HUES6 (cell line): ENCODE measurements around the gene REC8.
A peak's percentile ranks its signal among the peaks of the same experiment; 100 is the strongest.

ENCODE experiments used
- H3K27ac ChIP-seq: 2 replicates; pipeline ENCODE4 v1.7.0; 2013; ENCODE audit warnings: low read depth, mild to moderate bottlenecking, low read length, inconsistent platforms
- H3K27me3 ChIP-seq: 2 replicates; pipeline ENCODE4 v1.6.1; 2013; ENCODE audit warnings: low read length; ENCODE audit not compliant: control insufficient read depth, insufficient read depth
- H3K36me3 ChIP-seq: 2 replicates; pipeline ENCODE4 v1.6.1; 2013; ENCODE audit warnings: low read length; ENCODE audit not compliant: control insufficient read depth, insufficient read depth
- H3K4me1 ChIP-seq: 2 replicates; pipeline ENCODE4 v1.6.1; 2013; ENCODE audit warnings: low read length; ENCODE audit not compliant: control insufficient read depth, insufficient read depth
- H3K4me3 ChIP-seq: 2 replicates; pipeline ENCODE4 v1.5.1; 2013; ENCODE audit warnings: low read depth, low read length
- H3K9ac ChIP-seq: one replicate; pipeline ENCODE4 v1.6.1; 2013; ENCODE audit warnings: mild to moderate bottlenecking, low read length
- H3K9me3 ChIP-seq: 2 replicates; pipeline ENCODE4 v1.6.1; 2013; ENCODE audit warnings: low read depth, low read length; ENCODE audit not compliant: control insufficient read depth, insufficient read depth

Gene REC8

GRCh38 chr14:24171422-24172260 is at the start of gene REC8:
Gene REC8, plus strand, starts transcription at chr14:24172080. Its CDS starts 473 bp downstream, at chr14:24172553.
- Histone ChIP-seq H3K27me3 (no peaks in the 10 kb centered on the region), H3K4me1 (peaks cover 8% of the 10 kb centered on the region), H3K4me3 (peak within 1 kb of the TSS; percentile 61), H3K27ac (no peak within 1 kb of the TSS), H3K9ac (peak within 1 kb of the TSS; percentile 66), H3K36me3 (peaks cover 29% of the 10 kb centered on the region), H3K9me3 (no peaks in the 10 kb centered on the region)

- Histone ChIP-seq H3K9ac (no peak overlapping the region), H3K4me1 (no peaks in the 10 kb centered on the region), H3K36me3 (peaks cover 57% of the 10 kb centered on the region), H3K27me3 (no peaks in the 10 kb centered on the region), H3K27ac (no peak overlapping the region), H3K9me3 (no peaks in the 10 kb centered on the region), H3K4me3 (no peak overlapping the region)
These were observed 49.5 kb upstream of the REC8 start for GRCh38 chr14:24122416-24122815.

- Histone ChIP-seq H3K4me3 (no peak overlapping the region), H3K9me3 (no peaks in the 10 kb centered on the region), H3K27ac (no peak overlapping the region), H3K4me1 (no peaks in the 10 kb centered on the region), H3K9ac (no peak overlapping the region), H3K27me3 (no peaks in the 10 kb centered on the region), H3K36me3 (peaks cover 52% of the 10 kb centered on the region)
These were observed 49.0 kb upstream of the REC8 start for GRCh38 chr14:24122898-24123297.

GRCh38 chr14:24123424-24124417 is 48.2 kb upstream of the REC8 start:
- Histone ChIP-seq H3K27ac (no peak overlapping the region), H3K9me3 (no peaks in the 10 kb centered on the region), H3K4me3 (no peak overlapping the region), H3K36me3 (peaks cover 44% of the 10 kb centered on the region), H3K27me3 (no peaks in the 10 kb centered on the region), H3K9ac (no peak overlapping the region), H3K4me1 (no peaks in the 10 kb centered on the region)

GRCh38 chr14:24126939-24127338 is 44.9 kb upstream of the REC8 start:
- H3K36me3 ChIP-seq = peaks cover 17% of the 10 kb centered on the region
- no peak overlapping the region for H3K27ac ChIP-seq
- H3K4me3 ChIP-seq = no peak overlapping the region
- no peaks in the 10 kb centered on the region for H3K4me1 ChIP-seq
- no peaks in the 10 kb centered on the region for H3K9me3 ChIP-seq
- no peak overlapping the region for H3K9ac ChIP-seq
- no peaks in the 10 kb centered on the region for H3K27me3 ChIP-seq

- no peak overlapping the region for H3K9ac ChIP-seq
- H3K4me1 ChIP-seq = no peaks in the 10 kb centered on the region
- H3K27ac ChIP-seq = no peak overlapping the region
- no peaks in the 10 kb centered on the region for H3K27me3 ChIP-seq
- H3K9me3 ChIP-seq = no peaks in the 10 kb centered on the region
- peaks cover 13% of the 10 kb centered on the region for H3K36me3 ChIP-seq
- H3K4me3 ChIP-seq = no peak overlapping the region
These were observed 44.2 kb upstream of the REC8 start for GRCh38 chr14:24127673-24128072.

- Histone ChIP-seq H3K4me1 (no peaks in the 10 kb centered on the region), H3K9ac (no peak overlapping the region), H3K9me3 (no peaks in the 10 kb centered on the region), H3K27me3 (no peaks in the 10 kb centered on the region), H3K27ac (no peak overlapping the region), H3K36me3 (no peaks in the 10 kb centered on the region), H3K4me3 (no peak overlapping the region)
These were observed 42.4 kb upstream of the REC8 start for GRCh38 chr14:24129410-24129998.

- H3K4me3 ChIP-seq = no peak within 1 kb of the TSS
- no peaks in the 10 kb centered on the region for H3K36me3 ChIP-seq
- no peaks in the 10 kb centered on the region for H3K9me3 ChIP-seq
- H3K27me3 ChIP-seq = no peaks in the 10 kb centered on the region
- peaks cover 3% of the 10 kb centered on the region; the same call in 1 of the 2 replicates for H3K4me1 ChIP-seq
- H3K9ac ChIP-seq = no peak within 1 kb of the TSS
- H3K27ac ChIP-seq = no peak within 1 kb of the TSS
These were observed 41.5 kb upstream of the REC8 start, which contains the start of gene FITM1 for GRCh38 chr14:24130380-24130716. Gene FITM1, plus strand, starts transcription at chr14:24130659. Its CDS starts 905 bp downstream, at chr14:24131564.

GRCh38 chr14:24130717-24131548 is 40.9 kb upstream of the REC8 start:
- Histone ChIP-seq H3K27ac (no peak overlapping the region), H3K4me1 (peaks cover 5% of the 10 kb centered on the region; the same call in 1 of the 2 replicates), H3K9ac (no peak overlapping the region), H3K4me3 (no peak overlapping the region), H3K9me3 (no peaks in the 10 kb centered on the region), H3K27me3 (no peaks in the 10 kb centered on the region), H3K36me3 (no peaks in the 10 kb centered on the region)

- peaks cover 7% of the 10 kb centered on the region for H3K4me1 ChIP-seq
- H3K27ac ChIP-seq = no peak overlapping the region
- no peaks in the 10 kb centered on the region for H3K27me3 ChIP-seq
These were observed 40.3 kb upstream of the REC8 start for GRCh38 chr14:24131549-24131966.

More at GRCh38 chr14:24131549-24131966, 40.3 kb upstream of the REC8 start:
- Histone ChIP-seq H3K9me3 (no peaks in the 10 kb centered on the region), H3K4me3 (no peak overlapping the region), H3K9ac (no peak overlapping the region), H3K36me3 (no peaks in the 10 kb centered on the region)
